ENCODE results near the gene MEIS1.

Gene MEIS1

GRCh38 chr2:66544258-66544657 is 109.3 kb downstream of the MEIS1 start:
- no peak for TF ChIP-seq CTCF (IDR thresholded peaks at IDR 0.05; ENCODE audit: low read depth, low read length)
- H3K4me3 ChIP-seq (ENCODE audit: low read depth, low read length) = no peak overlapping the region

GRCh38 chr2:66545258-66545657 is 110.3 kb downstream of the MEIS1 start:
- no peak for TF ChIP-seq CTCF (IDR thresholded peaks at IDR 0.05; ENCODE audit: low read depth, low read length)

GRCh38 chr2:66547118-66547517 is 112.2 kb downstream of the MEIS1 start:
- TF ChIP-seq CTCF (IDR thresholded peaks at IDR 0.05; ENCODE audit: low read depth, low read length) = no peak
- no peak overlapping the region for H3K4me3 ChIP-seq (ENCODE audit: low read depth, low read length)

More at GRCh38 chr2:66545258-66545657, 110.3 kb downstream of the MEIS1 start:
- no peak overlapping the region for H3K4me3 ChIP-seq (ENCODE audit: low read depth, low read length)

GRCh38 chr2:66547887-66548286 is 113.0 kb downstream of the MEIS1 start:
- TF ChIP-seq CTCF (IDR thresholded peaks at IDR 0.05; ENCODE audit: low read depth, low read length) = no peak
- no peak overlapping the region for H3K4me3 ChIP-seq (ENCODE audit: low read depth, low read length)

GRCh38 chr2:66548422-66548821 is 113.5 kb downstream of the MEIS1 start:
- H3K4me3 ChIP-seq (ENCODE audit: low read depth, low read length) = no peak overlapping the region
- TF ChIP-seq CTCF (IDR thresholded peaks at IDR 0.05; ENCODE audit: low read depth, low read length) = no peak

GRCh38 chr2:66550826-66551225 is 115.9 kb downstream of the MEIS1 start:
- TF ChIP-seq CTCF (IDR thresholded peaks at IDR 0.05; ENCODE audit: low read depth, low read length) = no peak
- no peak overlapping the region for H3K4me3 ChIP-seq (ENCODE audit: low read depth, low read length)

- H3K4me3 ChIP-seq (ENCODE audit: low read depth, low read length) = no peak overlapping the region
- no peak for TF ChIP-seq CTCF (IDR thresholded peaks at IDR 0.05; ENCODE audit: low read depth, low read length)
These were observed 118.4 kb downstream of the MEIS1 start for GRCh38 chr2:66553370-66553769.

Data from WI38 (cell line).